HCT116 (cell line): ENCODE data around the gene LMBRD1. TPM values are rescaled to one million over a fixed set of nuclear protein-coding genes. Genes with fewer than 3 reads are reported as not detected.

Experiments used
- ATAC-seq: fragments of 200-7000 bp; cut with Tn5 transposase; 2 replicates; pipeline ENCODE4 v1.9.1; 2020; ENCODE audit warnings: mild to moderate bottlenecking, moderate library complexity
- BruUV-seq: library from RNA; stranded (reverse); fragments of 400-500 nt; replicated peaks from 2 replicates; lab custom pipeline; 2021; lab: Mats Ljungman, UMichigan
- CTCF ChIA-PET: fragments of 300-600 bp; sonication (Branson Sonifier 250); formaldehyde crosslinking; loops from one replicate; lab custom pipeline; 2021; ENCODE audit warnings: antibody characterized with exemption; lab: Charles Lee
- POLR2A ChIA-PET: fragments of 300-600, 350-600 bp; sonication (Branson Sonifier 250); formaldehyde crosslinking; loops from one replicate; lab custom pipeline; 2021; ENCODE audit warnings: antibody characterized with exemption; lab: Charles Lee
- RAD21 ChIA-PET, 2 experiments: fragments of 300-600 bp; sonication (Branson Sonifier 250); formaldehyde crosslinking; loops; one replicate each; lab custom pipeline; 2023; ENCODE audit warnings: low total read pairs in 2 of 2; ENCODE audit not compliant: uncharacterized antibody in 2 of 2, unreplicated experiment in 2 of 2, low non-redundant PET in 1 of 2; lab: Charles Lee
- DNase-seq: peaks from one replicate; pipeline ENCODE4 v3.0.0-alpha.2; 2010; ENCODE audit warnings: low read depth, low spot score
- H2AFZ ChIP-seq: fragments of 200-600 bp; shearing (Covaris generic), sonication (generic); 2 replicates; pipeline ENCODE4 v1.6.1; 2017; ENCODE audit warnings: low read depth, mixed run types, mixed read lengths, antibody characterized with exemption, low read length; ENCODE audit not compliant: poor library complexity, severe bottlenecking
- H3K27ac ChIP-seq: 2 replicates; pipeline ENCODE4 v1.5.1; 2012; ENCODE audit warnings: low read depth, low read length
- H3K27me3 ChIP-seq: fragments of 200-600 bp; sonication (generic); 2 replicates; pipeline ENCODE4 v1.6.1; 2016; ENCODE audit warnings: mixed run types, low read length, mixed read lengths; ENCODE audit not compliant: insufficient read depth
- H3K36me3 ChIP-seq, 2 experiments: fragments of 200-500 bp in 1 of 2; fragments of 200-600 bp in 1 of 2; sonication (Bioruptor generic) in 1 of 2; sonication (generic) in 1 of 2; 2 replicates each; pipeline versions ENCODE4 v1.5.1 to v1.6.1; 2014 to 2016; ENCODE audit warnings: low read length in 2 of 2, inconsistent platforms in 1 of 2, mixed read lengths in 1 of 2, mixed run types in 1 of 2; ENCODE audit not compliant: insufficient read depth in 2 of 2, control insufficient read depth in 1 of 2
- H3K4me1 ChIP-seq, 2 experiments: fragments of 200-600 bp in 1 of 2; sonication (generic) in 1 of 2; 2 replicates each; pipeline versions ENCODE4 v1.5.1 to v1.6.1; 2012 to 2017; ENCODE audit warnings: low read length in 2 of 2, inconsistent platforms in 1 of 2, mild to moderate bottlenecking in 1 of 2, mixed read lengths in 1 of 2, mixed run types in 1 of 2, moderate library complexity in 1 of 2; ENCODE audit not compliant: insufficient read depth in 2 of 2, control insufficient read depth in 1 of 2
- H3K4me2 ChIP-seq: fragments of 200-600 bp; sonication (generic); 2 replicates; pipeline ENCODE4 v1.6.1; 2017; ENCODE audit warnings: mixed run types, low read length, mixed read lengths
- H3K4me3 ChIP-seq, 2 experiments: fragments of 200-600 bp in 1 of 2; sonication (generic) in 1 of 2; replicated peaks in 1 of 2; 2 replicates each; pipeline ENCODE4 v1.5.1; 2011 to 2016; ENCODE audit warnings: low read length in 2 of 2, control low read depth in 1 of 2, low read depth in 1 of 2, mild to moderate bottlenecking in 1 of 2, mixed read lengths in 1 of 2, mixed run types in 1 of 2
- H3K79me2 ChIP-seq: fragments of 200-600 bp; sonication (generic); 2 replicates; pipeline ENCODE4 v1.6.1; 2017; ENCODE audit warnings: mild to moderate bottlenecking, mixed run types, low read length, moderate library complexity, mixed read lengths; ENCODE audit not compliant: insufficient read depth
- H3K9ac ChIP-seq: fragments of 200-600 bp; sonication (generic); 2 replicates; pipeline ENCODE4 v1.6.1; 2016; ENCODE audit warnings: low read length, mixed read lengths
- H3K9me2 ChIP-seq: fragments of 200-600 bp; sonication (generic), shearing (Covaris generic); 2 replicates; pipeline ENCODE4 v1.6.1; 2017; ENCODE audit warnings: mixed run types, mild to moderate bottlenecking, moderate library complexity; ENCODE audit not compliant: insufficient read depth
- H3K9me3 ChIP-seq, 2 experiments: fragments of 200-500 bp in 1 of 2; fragments of 200-600 bp in 1 of 2; sonication (Bioruptor generic) in 1 of 2; sonication (generic) in 1 of 2; 2 replicates each; pipeline ENCODE4 v1.6.1; 2014 to 2017; ENCODE audit warnings: low read length in 2 of 2, mixed read lengths in 2 of 2, inconsistent platforms in 1 of 2, low read depth in 1 of 2, mild to moderate bottlenecking in 1 of 2, mixed run types in 1 of 2, moderate library complexity in 1 of 2; ENCODE audit not compliant: control insufficient read depth in 1 of 2, insufficient read depth in 1 of 2
- H4K20me1 ChIP-seq: fragments of 200-600 bp; sonication (generic), shearing (Covaris generic); 2 replicates; pipeline ENCODE4 v1.6.1; 2017; ENCODE audit warnings: mixed run types, mild to moderate bottlenecking, moderate library complexity; ENCODE audit not compliant: insufficient read depth
- CEBPB ChIP-seq: IDR thresholded peaks from 2 replicates; pipeline ENCODE4 v1.6.1; 2012; ENCODE audit warnings: low read depth
- ELF1 ChIP-seq: IDR thresholded peaks from 2 replicates; pipeline ENCODE4 v1.6.1; 2012; ENCODE audit warnings: low read depth, borderline replicate concordance
- EZH2 ChIP-seq: fragments of 200-600 bp; sonication (generic); IDR thresholded peaks from 2 replicates; pipeline ENCODE4 v1.6.1; 2017; ENCODE audit warnings: antibody characterized with exemption, mixed run types
- RAD21 ChIP-seq: IDR thresholded peaks from 2 replicates; pipeline ENCODE4 v1.6.1; 2012; ENCODE audit warnings: low read depth, mild to moderate bottlenecking
- SRF ChIP-seq: IDR thresholded peaks from 2 replicates; pipeline ENCODE4 v1.6.1; 2012; ENCODE audit warnings: low read depth
- YY1 ChIP-seq: IDR thresholded peaks from 2 replicates; pipeline ENCODE4 v1.6.1; 2011; ENCODE audit warnings: low read length, low read depth, moderate library complexity, mild to moderate bottlenecking; ENCODE audit not compliant: insufficient replicate concordance; ENCODE audit errors: extremely low read depth
- ZNF274 ChIP-seq: fragments of 200-500 bp; sonication (Bioruptor generic); IDR thresholded peaks from 2 replicates; pipeline ENCODE4 v1.6.1; 2014; ENCODE audit warnings: mild to moderate bottlenecking, low read depth, low read length, inconsistent platforms
- intact Hi-C: fragments of 100-400 bp; cut with micrococcal nuclease; formaldehyde crosslinking; loops from 2 replicates; pipeline ENCODE4 v1.10.0; 2022
- total RNA-seq: library from RNA; stranded (reverse); gene quantifications from one replicate; pipeline ENCODE4 v1.2.1, GENCODE V29; 2021; ENCODE audit not compliant: unreplicated experiment
- TF ChIP-seq, protein P1 (sequence below): IDR thresholded peaks from 2 replicates; pipeline ENCODE4 v1.6.1; 2012; ENCODE audit warnings: low read depth
- TF ChIP-seq, protein P2 (sequence below): IDR thresholded peaks from 2 replicates; pipeline ENCODE4 v1.6.1; 2012
- TF ChIP-seq, protein P3 (sequence below): IDR thresholded peaks from 2 replicates; pipeline ENCODE4 v1.6.1; 2012

LMBRD1 gene
- total RNA-seq, 1 experiment from 2014 or later, result 11.9 TPM

DNA sequence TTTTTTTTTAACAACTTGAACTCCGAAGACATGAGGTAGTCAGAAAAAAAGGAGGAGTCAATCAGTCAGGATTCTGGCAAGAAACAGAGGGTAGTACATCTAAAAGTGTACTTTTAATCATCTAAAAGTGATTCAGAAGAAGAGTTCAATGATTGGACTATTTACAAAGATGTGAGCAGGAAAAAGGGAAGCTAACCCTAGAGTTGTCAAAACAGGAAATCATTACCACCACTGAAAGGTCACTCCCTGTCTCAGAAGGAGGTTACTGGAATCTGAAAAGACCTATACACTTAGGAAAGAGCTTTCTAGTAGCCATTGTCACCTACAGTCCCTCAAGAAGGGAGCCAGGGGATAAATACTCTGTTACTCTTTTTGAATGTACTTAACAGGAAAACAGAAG is 16.7 kb upstream of the LMBRD1 start:
- Histone ChIP-seq H3K36me3 (no peaks in the 10 kb centered on the region), H3K27me3 (no peaks in the 10 kb centered on the region; the same call in 1 of the 2 replicates), H2AFZ (no peak overlapping the region), H4K20me1 (no peaks in the 10 kb centered on the region; the same call in 1 of the 2 replicates), H3K27ac (no peak overlapping the region), H3K79me2 (no peaks in the 10 kb centered on the region), H3K9ac (no peak overlapping the region), H3K4me1 (no peaks in the 10 kb centered on the region), H3K4me3 (no peak overlapping the region), H3K9me2 (no peaks in the 10 kb centered on the region), H3K4me2 (no peak overlapping the region), H3K9me3 (no peaks in the 10 kb centered on the region)
- RAD21 ChIA-PET, result no interaction called here
- intact Hi-C loops, result no loop called here
- DNase-seq (no peak), ATAC-seq (no peak)
- no TSS peak for BruUV-seq
- CTCF ChIA-PET, result no interaction called here
- POLR2A ChIA-PET, result no interaction called here
- TF ChIP-seq, protein P1, sequence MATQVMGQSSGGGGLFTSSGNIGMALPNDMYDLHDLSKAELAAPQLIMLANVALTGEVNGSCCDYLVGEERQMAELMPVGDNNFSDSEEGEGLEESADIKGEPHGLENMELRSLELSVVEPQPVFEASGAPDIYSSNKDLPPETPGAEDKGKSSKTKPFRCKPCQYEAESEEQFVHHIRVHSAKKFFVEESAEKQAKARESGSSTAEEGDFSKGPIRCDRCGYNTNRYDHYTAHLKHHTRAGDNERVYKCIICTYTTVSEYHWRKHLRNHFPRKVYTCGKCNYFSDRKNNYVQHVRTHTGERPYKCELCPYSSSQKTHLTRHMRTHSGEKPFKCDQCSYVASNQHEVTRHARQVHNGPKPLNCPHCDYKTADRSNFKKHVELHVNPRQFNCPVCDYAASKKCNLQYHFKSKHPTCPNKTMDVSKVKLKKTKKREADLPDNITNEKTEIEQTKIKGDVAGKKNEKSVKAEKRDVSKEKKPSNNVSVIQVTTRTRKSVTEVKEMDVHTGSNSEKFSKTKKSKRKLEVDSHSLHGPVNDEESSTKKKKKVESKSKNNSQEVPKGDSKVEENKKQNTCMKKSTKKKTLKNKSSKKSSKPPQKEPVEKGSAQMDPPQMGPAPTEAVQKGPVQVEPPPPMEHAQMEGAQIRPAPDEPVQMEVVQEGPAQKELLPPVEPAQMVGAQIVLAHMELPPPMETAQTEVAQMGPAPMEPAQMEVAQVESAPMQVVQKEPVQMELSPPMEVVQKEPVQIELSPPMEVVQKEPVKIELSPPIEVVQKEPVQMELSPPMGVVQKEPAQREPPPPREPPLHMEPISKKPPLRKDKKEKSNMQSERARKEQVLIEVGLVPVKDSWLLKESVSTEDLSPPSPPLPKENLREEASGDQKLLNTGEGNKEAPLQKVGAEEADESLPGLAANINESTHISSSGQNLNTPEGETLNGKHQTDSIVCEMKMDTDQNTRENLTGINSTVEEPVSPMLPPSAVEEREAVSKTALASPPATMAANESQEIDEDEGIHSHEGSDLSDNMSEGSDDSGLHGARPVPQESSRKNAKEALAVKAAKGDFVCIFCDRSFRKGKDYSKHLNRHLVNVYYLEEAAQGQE, result no peak
- TF ChIP-seq YY1 (no peak), SRF (no peak), CEBPB (no peak), RAD21 (no peak), EZH2 (no peak), ZNF274 (no peak), ELF1 (no peak)
- TF ChIP-seq, protein P2, sequence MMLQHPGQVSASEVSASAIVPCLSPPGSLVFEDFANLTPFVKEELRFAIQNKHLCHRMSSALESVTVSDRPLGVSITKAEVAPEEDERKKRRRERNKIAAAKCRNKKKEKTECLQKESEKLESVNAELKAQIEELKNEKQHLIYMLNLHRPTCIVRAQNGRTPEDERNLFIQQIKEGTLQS, result no peak
- TF ChIP-seq, protein P3, sequence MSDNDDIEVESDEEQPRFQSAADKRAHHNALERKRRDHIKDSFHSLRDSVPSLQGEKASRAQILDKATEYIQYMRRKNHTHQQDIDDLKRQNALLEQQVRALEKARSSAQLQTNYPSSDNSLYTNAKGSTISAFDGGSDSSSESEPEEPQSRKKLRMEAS, result no peak
